Bone marrow (tissue), 2 donors: ENCODE data around the gene LRRC53.

Source experiments
- DNase-seq, 2 donors: peaks; one replicate each; lab custom pipeline; 2025; lab: John Stamatoyannopoulos, UW

Gene LRRC53

GRCh38 chr1:74434321-74434720 is 78.1 kb downstream of the LRRC53 start:
- no peak for DNase-seq

GRCh38 chr1:74432325-74432724 is 80.1 kb downstream of the LRRC53 start:
- DNase-seq, result no peak

- no peak for DNase-seq
Measured at GRCh38 chr1:74431531-74431930, 80.9 kb downstream of the LRRC53 start.

GRCh38 chr1:74430342-74430934 is 82.0 kb downstream of the LRRC53 start:
- DNase-seq, result no peak

- no peak for DNase-seq
Measured at GRCh38 chr1:74429580-74429979, 82.8 kb downstream of the LRRC53 start.

- no peak for DNase-seq
Measured at GRCh38 chr1:74427681-74428080, 84.7 kb downstream of the LRRC53 start.

- no peak for DNase-seq
Measured at GRCh38 chr1:74426208-74426937, 86.0 kb downstream of the LRRC53 start.

- DNase-seq, result no peak
Measured at GRCh38 chr1:74425676-74426075, 86.7 kb downstream of the LRRC53 start.

GRCh38 chr1:74423471-74423870 is 88.9 kb downstream of the LRRC53 start:
- no peak for DNase-seq

GRCh38 chr1:74422421-74423292 is 89.8 kb downstream of the LRRC53 start:
- DNase-seq, result no peak

GRCh38 chr1:74420467-74420866 is 91.9 kb downstream of the LRRC53 start:
- no peak for DNase-seq
